Lower leg skin (tissue), 4 donors: ENCODE measurements around the gene BTBD17. TPM values are rescaled to one million over a fixed set of nuclear protein-coding genes. Genes with fewer than 3 reads are reported as not detected.

Experiments used
- DNase-seq, 2 donors: peaks; one replicate each; pipeline ENCODE4 v3.0.0-alpha.2; 2019; ENCODE audit warnings: low spot score in 2 of 2
- H3K4me3 ChIP-seq: fragments of 200-600 bp; sonication (generic); 2 replicates; pipeline ENCODE4 v1.5.1; 2017; ENCODE audit warnings: mild to moderate bottlenecking, low read depth; ENCODE audit not compliant: poor library complexity, severe bottlenecking
- CTCF ChIP-seq, 3 donors: fragments of 450-650 bp; IDR thresholded peaks; one replicate each; pipeline ENCODE4 v1.5.1; 2016; ENCODE audit warnings: antibody characterized with exemption in 3 of 3, mild to moderate bottlenecking in 3 of 3, moderate library complexity in 2 of 3
- POLR2A ChIP-seq, 2 donors: fragments of 450-650 bp; IDR thresholded peaks; one replicate each; pipeline ENCODE4 v1.6.1; 2016 to 2017; ENCODE audit warnings: antibody characterized with exemption in 2 of 2, mild to moderate bottlenecking in 1 of 2, moderate library complexity in 1 of 2
- WGBS, 2 donors: methylation state at CpG; one replicate each; pipeline ENCODE4 v1.1.5; 2018; 5-methylcytosine and 5-hydroxymethylcytosine counted together
- intact Hi-C: fragments of 100-400 bp; cut with DNase I; formaldehyde crosslinking; loops from one replicate; pipeline ENCODE4 v1.15.0; 2023; ENCODE audit warnings: low total_unique reads
- total RNA-seq, 4 donors: library from RNA; depleted of rRNA; stranded (reverse); fragments of >200 nt; gene quantifications; one replicate each; pipeline ENCODE4 v1.1.0, GENCODE V29; 2016

Gene BTBD17
- total RNA-seq, 4 donors from 2014 or later: 0.22 TPM; not detected in 3

- no peak for TF ChIP-seq POLR2A (IDR thresholded peaks at IDR 0.05)
- TF ChIP-seq CTCF (IDR thresholded peaks at IDR 0.05): no peak
- no peak overlapping the region for H3K4me3 ChIP-seq
- no peak for DNase-seq
- WGBS, 2 donors: 86 to 92% methylated on average over 6 of the region's 6 CpGs
- intact Hi-C loops: no loop called here
Measured at GRCh38 chr17:74324521-74324920, 37.1 kb downstream of the BTBD17 start.

- no peak for TF ChIP-seq POLR2A (IDR thresholded peaks at IDR 0.05)
- no peak for TF ChIP-seq CTCF (IDR thresholded peaks at IDR 0.05)
- 81 to 94% methylated on average over 10 of the region's 10 CpGs for WGBS, 2 donors
- intact Hi-C loops: loop anchor here (2.0 kb wide), 1 partner anchor 40 kb away; no protein-coding TSS in a partner anchor
- no peak for DNase-seq
- H3K4me3 ChIP-seq: no peak overlapping the region
Measured at GRCh38 chr17:74318391-74318790, 43.3 kb downstream of the BTBD17 start.

- no peak overlapping the region for H3K4me3 ChIP-seq
- no peak for DNase-seq
- intact Hi-C loops: no loop called here
- no peak for TF ChIP-seq POLR2A (IDR thresholded peaks at IDR 0.05)
- no peak for TF ChIP-seq CTCF (IDR thresholded peaks at IDR 0.05)
- WGBS, 2 donors: 72% methylated on average over 16 of the region's 16 CpGs
Measured at GRCh38 chr17:74317071-74317470, 44.6 kb downstream of the BTBD17 start.

- H3K4me3 ChIP-seq: no peak overlapping the region
- intact Hi-C loops: no loop called here
- WGBS, 2 donors: 55 to 69% methylated on average over 9 to 10 of the region's 10 CpGs
- TF ChIP-seq POLR2A (IDR thresholded peaks at IDR 0.05): no peak
- TF ChIP-seq CTCF (IDR thresholded peaks at IDR 0.05): no peak
- no peak for DNase-seq
Measured at GRCh38 chr17:74316220-74316619, 45.4 kb downstream of the BTBD17 start.

GRCh38 chr17:74314877-74315276 is 46.8 kb downstream of the BTBD17 start:
- no peak for TF ChIP-seq POLR2A (IDR thresholded peaks at IDR 0.05)
- no peak for TF ChIP-seq CTCF (IDR thresholded peaks at IDR 0.05)
- DNase-seq: no peak
- H3K4me3 ChIP-seq: no peak overlapping the region
- intact Hi-C loops: no loop called here
- WGBS, 2 donors: 84 to 87% methylated on average over 12 to 15 of the region's 15 CpGs

- DNase-seq: no peak
- 40 to 58% methylated on average over 9 to 12 of the region's 12 CpGs for WGBS, 2 donors
- intact Hi-C loops: loop anchor here (5.0 kb wide), 1 partner anchor 47 kb away; no protein-coding TSS in a partner anchor
- no peak for TF ChIP-seq POLR2A (IDR thresholded peaks at IDR 0.05)
- no peak for TF ChIP-seq CTCF (IDR thresholded peaks at IDR 0.05)
- no peak overlapping the region for H3K4me3 ChIP-seq
Measured at GRCh38 chr17:74309902-74310301, 51.8 kb downstream of the BTBD17 start.
